Testis (tissue), 3 donors: Measurements from ENCODE around the gene CLN5. TPM values are rescaled to one million over a fixed set of nuclear protein-coding genes. Genes with fewer than 3 reads are reported as not detected.

Source experiments
- DNase-seq: peaks from one replicate; pipeline ENCODE4 v3.0.0-alpha.2; 2019
- H3K27ac ChIP-seq, 2 donors: fragments of 200-600 bp; sonication (generic); one replicate each; pipeline ENCODE4 v1.5.1; 2019
- H3K27me3 ChIP-seq: fragments of 200-600 bp; sonication (generic); one replicate; pipeline ENCODE4 v1.5.1; 2019
- H3K36me3 ChIP-seq: fragments of 200-600 bp; sonication (generic); one replicate; pipeline ENCODE4 v1.5.1; 2017; ENCODE audit warnings: low read depth; ENCODE audit errors: missing control alignments
- H3K4me1 ChIP-seq: fragments of 200-600 bp; sonication (generic); one replicate; pipeline ENCODE4 v1.5.1; 2019
- H3K4me3 ChIP-seq, 2 donors: fragments of 200-600 bp; sonication (generic); one replicate each; pipeline ENCODE4 v1.5.1; 2017 to 2019
- H3K9me3 ChIP-seq: fragments of 200-600 bp; sonication (generic); one replicate; pipeline ENCODE4 v1.5.1; 2017
- CTCF ChIP-seq, 3 experiments: fragments of 450-650 bp in 2 of 3; fragments of 200-600 bp in 1 of 3; sonication (generic) in 1 of 3; IDR thresholded peaks; one replicate each; pipeline ENCODE4 v1.5.1; 2016 to 2019; ENCODE audit warnings: antibody characterized with exemption in 3 of 3, mild to moderate bottlenecking in 2 of 3, moderate library complexity in 1 of 3
- POLR2A ChIP-seq: fragments of 450-650 bp; IDR thresholded peaks from one replicate; pipeline ENCODE4 v1.6.1; 2017; ENCODE audit warnings: antibody characterized with exemption, mild to moderate bottlenecking, moderate library complexity
- WGBS, 2 donors: methylation state at CpG; one replicate each; pipeline ENCODE4 v1.1.5; 2018; 5-methylcytosine and 5-hydroxymethylcytosine counted together
- intact Hi-C: fragments of 100-400 bp; cut with DNase I; formaldehyde crosslinking; loops from one replicate; pipeline ENCODE4 v1.15.1; 2023; ENCODE audit warnings: low total_unique reads
- polyA plus RNA-seq: library from polyadenylated mRNA; stranded (reverse); fragments of 350-450 nt; fragmentation: Illumina TruSeq; extraction: RNeasy Lipid Tissue Mini Kit (QIAGEN cat#74804); gene quantifications from one replicate; pipeline ENCODE4 v1.2.3, GENCODE V29; 2014; ENCODE audit warnings: low read depth, low replicate concordance; ENCODE audit not compliant: insufficient read depth
- total RNA-seq, 2 donors: library from RNA; depleted of rRNA; stranded (reverse); fragments of >200 nt; gene quantifications; one replicate each; pipeline ENCODE4 v1.2.3, GENCODE V29; 2016

The CLN5 gene
- total and polyA plus RNA-seq, 3 donors from 2014 or later = 28.1 to 39.2 (median 30.5) TPM

GRCh38 chr13:76968041-76968440, 23.8 kb upstream of the CLN5 start:
- 88 to 89% methylated on average over 6 of the region's 6 CpGs for WGBS, 2 donors
- Histone ChIP-seq H3K9me3 (no peaks in the 10 kb centered on the region), H3K27ac (no peak overlapping the region), H3K4me3 (no peak overlapping the region), H3K4me1 (peaks cover 20% of the 10 kb centered on the region), H3K27me3 (no peaks in the 10 kb centered on the region), H3K36me3 (no peaks in the 10 kb centered on the region)
- intact Hi-C loops = no loop called here
- no peak for DNase-seq
- no peak for TF ChIP-seq CTCF (IDR thresholded peaks at IDR 0.05)
- no peak for TF ChIP-seq POLR2A

- no peak for DNase-seq
- Histone ChIP-seq H3K4me1 (peaks cover 20% of the 10 kb centered on the region), H3K4me3 (no peak overlapping the region), H3K27me3 (no peaks in the 10 kb centered on the region), H3K27ac (no peak overlapping the region), H3K9me3 (no peaks in the 10 kb centered on the region), H3K36me3 (no peaks in the 10 kb centered on the region)
- intact Hi-C loops = no loop called here
- 88 to 92% methylated on average over 5 of the region's 5 CpGs for WGBS, 2 donors
- TF ChIP-seq CTCF (IDR thresholded peaks at IDR 0.05) (no peak), POLR2A (no peak)
Measured at GRCh38 chr13:76969488-76970365, 22.2 kb upstream of the CLN5 start.

GRCh38 chr13:76971215-76971614, 20.7 kb upstream of the CLN5 start:
- Histone ChIP-seq H3K27ac (no peak overlapping the region), H3K9me3 (no peaks in the 10 kb centered on the region), H3K4me3 (no peak overlapping the region), H3K27me3 (no peaks in the 10 kb centered on the region), H3K4me1 (peaks cover 8% of the 10 kb centered on the region), H3K36me3 (no peaks in the 10 kb centered on the region)
- 85 to 89% methylated on average over 3 of the region's 3 CpGs for WGBS, 2 donors
- intact Hi-C loops = no loop called here
- no peak for DNase-seq
- TF ChIP-seq POLR2A (no peak), CTCF (IDR thresholded peaks at IDR 0.05) (no peak)

- DNase-seq = peak; percentile 64
- Histone ChIP-seq H3K27ac (no peak overlapping the region), H3K4me3 (no peak overlapping the region), H3K4me1 (no peaks in the 10 kb centered on the region), H3K36me3 (no peaks in the 10 kb centered on the region), H3K27me3 (no peaks in the 10 kb centered on the region), H3K9me3 (no peaks in the 10 kb centered on the region)
- intact Hi-C loops = no loop called here
- 45 to 57% methylated on average over 19 of the region's 19 CpGs for WGBS, 2 donors
- TF ChIP-seq CTCF (IDR thresholded peaks at IDR 0.05) = no peak
- no peak for TF ChIP-seq POLR2A
Measured at GRCh38 chr13:76971851-76972829, 19.7 kb upstream of the CLN5 start.
